Chondrocyte (in vitro differentiated cells): ENCODE data around the gene ZFP57. TPM values are rescaled to one million over a fixed set of nuclear protein-coding genes. Genes with fewer than 3 reads are reported as not detected.
A peak's percentile ranks its signal among the peaks of the same experiment; 100 is the strongest.

Source experiments
- DNase-seq: peaks from one replicate; pipeline ENCODE4 v3.0.0; 2021; ENCODE audit warnings: mixed read lengths, low spot score
- H3K27ac Mint-ChIP-seq: one replicate; pipeline ENCODE4 v1.8.0; 2021; ENCODE audit warnings: mild to moderate bottlenecking, moderate library complexity, mixed read lengths; ENCODE audit not compliant: unreplicated experiment
- H3K27me3 Mint-ChIP-seq: 2 replicates; pipeline ENCODE4 v1.8.0; 2021; ENCODE audit warnings: low read depth, mixed read lengths
- H3K36me3 Mint-ChIP-seq: 2 replicates; pipeline ENCODE4 v1.8.0; 2021; ENCODE audit warnings: low read depth, mixed read lengths
- H3K4me1 Mint-ChIP-seq: 2 replicates; pipeline ENCODE4 v1.8.0; 2021; ENCODE audit warnings: low read depth, mild to moderate bottlenecking, mixed read lengths
- H3K4me3 Mint-ChIP-seq: one replicate; pipeline ENCODE4 v1.8.0; 2021; ENCODE audit warnings: mild to moderate bottlenecking, moderate library complexity, mixed read lengths; ENCODE audit not compliant: unreplicated experiment
- H3K9me3 Mint-ChIP-seq: 2 replicates; pipeline ENCODE4 v1.8.0; 2021; ENCODE audit warnings: low read depth, mixed read lengths
- CTCF ChIP-seq: fragments of 200-600 bp; sonication (generic); IDR thresholded peaks from 2 replicates; pipeline ENCODE4 v1.5.0; 2021; ENCODE audit warnings: antibody characterized with exemption, mild to moderate bottlenecking, moderate library complexity
- total RNA-seq: library from RNA; stranded (reverse); gene quantifications from 3 replicates; pipeline ENCODE4 v1.2.1, GENCODE V29; 2021

Gene ZFP57
- total RNA-seq, 1 donor from 2014 or later: not detected

GRCh38 chr6:29631209-29631810, 49.6 kb downstream of the ZFP57 start:
- Mint-ChIP-seq H3K27ac (peak overlapping the region; percentile 68), H3K4me1 (peaks cover 55% of the 10 kb centered on the region)
- no peak for DNase-seq

GRCh38 chr6:29630315-29630714, 50.6 kb downstream of the ZFP57 start:
- no peaks in the 10 kb centered on the region for H3K27me3 Mint-ChIP-seq
- H3K27ac Mint-ChIP-seq: no peak overlapping the region
- no peak for DNase-seq
- no peaks in the 10 kb centered on the region for H3K9me3 Mint-ChIP-seq
- TF ChIP-seq CTCF: no peak
- no peak overlapping the region for H3K4me3 Mint-ChIP-seq
- H3K36me3 Mint-ChIP-seq: no peaks in the 10 kb centered on the region
- H3K4me1 Mint-ChIP-seq: peaks cover 63% of the 10 kb centered on the region

More at GRCh38 chr6:29631209-29631810, 49.6 kb downstream of the ZFP57 start:
- Mint-ChIP-seq H3K36me3 (no peaks in the 10 kb centered on the region), H3K9me3 (no peaks in the 10 kb centered on the region), H3K27me3 (no peaks in the 10 kb centered on the region), H3K4me3 (peak overlapping the region; percentile 78)
- no peak for TF ChIP-seq CTCF

- Mint-ChIP-seq H3K27ac (no peak overlapping the region), H3K9me3 (no peaks in the 10 kb centered on the region), H3K36me3 (no peaks in the 10 kb centered on the region), H3K27me3 (no peaks in the 10 kb centered on the region), H3K4me1 (peaks cover 68% of the 10 kb centered on the region), H3K4me3 (no peak overlapping the region)
- no peak for DNase-seq
- no peak for TF ChIP-seq CTCF
These were observed 51.4 kb downstream of the ZFP57 start for GRCh38 chr6:29629571-29629970.

- peak; percentile 88 for TF ChIP-seq CTCF
- no peaks in the 10 kb centered on the region for H3K27me3 Mint-ChIP-seq
- H3K9me3 Mint-ChIP-seq: no peaks in the 10 kb centered on the region
- DNase-seq: no peak
- H3K36me3 Mint-ChIP-seq: peaks cover 6% of the 10 kb centered on the region
- H3K4me3 Mint-ChIP-seq: peak overlapping the region; percentile 96
- peak overlapping the region; percentile 94 for H3K27ac Mint-ChIP-seq
- H3K4me1 Mint-ChIP-seq: peaks cover 69% of the 10 kb centered on the region
These were observed 52.3 kb downstream of the ZFP57 start for GRCh38 chr6:29628419-29629281.

DNA sequence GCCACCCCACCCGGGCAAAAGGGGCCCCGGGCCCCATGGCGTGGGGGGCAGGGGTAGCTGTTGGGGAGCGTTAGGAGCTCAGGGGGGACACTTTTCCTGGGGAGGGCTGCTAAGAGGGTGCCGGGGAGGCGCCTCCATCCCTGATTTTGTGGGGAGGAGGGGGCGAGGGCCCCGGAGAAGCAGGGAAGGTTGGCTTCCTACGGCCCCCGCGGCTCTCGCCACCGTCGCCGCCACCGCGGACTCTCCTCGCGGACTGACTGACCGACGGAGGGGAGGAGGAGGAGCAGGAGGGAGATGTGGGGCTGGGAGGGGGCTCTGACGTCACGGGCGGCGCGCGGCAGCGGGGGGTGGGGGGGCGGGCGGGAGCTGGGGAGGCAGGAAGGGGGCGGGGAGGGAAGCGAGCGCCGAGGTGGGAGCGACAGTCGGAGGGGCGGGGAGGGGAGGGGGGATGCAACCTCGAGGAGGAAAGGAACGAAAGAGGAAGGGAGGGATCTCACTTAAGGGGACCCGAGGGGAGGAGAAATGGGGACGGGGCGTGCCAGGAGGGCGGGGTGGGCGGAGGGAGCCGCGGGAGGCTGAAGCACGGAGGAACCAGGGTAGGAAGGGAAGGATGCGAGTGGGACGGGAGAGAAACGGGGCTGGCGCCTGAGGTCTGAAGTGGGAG, 53.1 kb downstream of the ZFP57 start:
- TF ChIP-seq CTCF: no peak
- DNase-seq: no peak
- Mint-ChIP-seq H3K4me1 (peaks cover 65% of the 10 kb centered on the region), H3K27me3 (no peaks in the 10 kb centered on the region), H3K4me3 (peak overlapping the region; percentile 96), H3K9me3 (no peaks in the 10 kb centered on the region), H3K36me3 (peaks cover 8% of the 10 kb centered on the region), H3K27ac (peak overlapping the region; percentile 94)
